Measurements from ENCODE around the gene OVOL1. TPM values are rescaled to one million over a fixed set of nuclear protein-coding genes. Genes with fewer than 3 reads are reported as not detected.

The OVOL1 gene
- total and polyA plus RNA-seq, 2 of the 8 experiments (the other 6 are each of a cell fraction or from before 2014, with no cell fraction given) = 2.6 to 3.4 TPM

DNA sequence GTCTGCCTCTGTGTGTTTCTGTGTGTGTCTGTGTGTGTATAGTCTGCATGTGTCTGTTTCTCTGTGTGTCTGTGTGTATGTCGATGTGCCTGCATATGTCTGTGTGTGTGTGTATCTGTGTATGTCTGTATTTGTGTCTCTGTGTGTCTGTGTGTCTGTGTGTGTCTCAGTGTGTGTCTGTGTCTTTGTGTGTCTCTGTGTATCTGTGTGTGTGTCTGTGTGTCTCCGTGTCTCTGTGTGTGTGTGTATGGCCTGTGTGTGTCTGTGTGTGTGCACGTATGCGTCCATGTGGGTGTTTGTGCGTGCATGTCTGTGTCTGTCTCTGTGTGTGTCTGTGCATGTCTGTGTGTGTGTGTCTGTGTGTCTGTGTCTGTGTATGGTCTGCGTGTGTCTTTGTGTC, 47.3 kb downstream of the OVOL1 start:
- Histone ChIP-seq H3K4me1 (replicated peaks in 1 of 4; ENCODE audit: control insufficient read depth in 3 of 4, insufficient read depth in 4 of 4, low read length in 3 of 4) (peaks cover 0 to 8% (median 6%) of the 10 kb centered on the region in 4 experiments; a peak in 6 of 7 replicates), H3K23me2 (ENCODE audit: low read depth, low read length) (peaks cover 22% of the 10 kb centered on the region), H2BK15ac (ENCODE audit: low read length) (peak overlapping the region; percentile 99), H3K27ac (ENCODE audit: low read depth, low read length) (no peak overlapping the region), H2AK5ac (ENCODE audit: low read depth, low read length) (peak overlapping the region; percentile 97), H4K91ac (replicated peaks; ENCODE audit: insufficient read length, low read length) (peak overlapping the region; percentile 58), H2BK20ac (ENCODE audit: low read length) (peak overlapping the region; percentile 62; the same call in 1 of the 2 replicates), H3K56ac (replicated peaks; ENCODE audit: insufficient read length, low read depth, low read length) (peak overlapping the region; percentile 49), H3K9me3 (ENCODE audit: insufficient read depth in 2 of 2, low read depth in 1 of 2, low read length in 1 of 2) (no peaks in the 10 kb centered on the region), H4K20me1 (replicated peaks in 1 of 2; ENCODE audit: control insufficient read depth in 1 of 2, insufficient read depth in 2 of 2, low read length in 2 of 2) (peaks cover 0 to 9% of the 10 kb centered on the region in 2 experiments), H3K18ac (ENCODE audit: extremely low read depth, low read length) (peak overlapping the region; percentile 53; the same call in 1 of the 2 replicates), H3K23ac (ENCODE audit: insufficient read length) (peak overlapping the region; percentile 75), H3K4me2 (ENCODE audit: insufficient read depth in 1 of 2, low read depth in 2 of 2, low read length in 2 of 2) (peak overlapping the region; percentile 97 to 100), H2AFZ (ENCODE audit: low read length) (peak overlapping the region; percentile 97), H3K4me3 (ENCODE audit: extremely low read depth in 1 of 4, insufficient read depth in 2 of 4, low read depth in 3 of 4, low read length in 4 of 4) (peak overlapping the region; percentile 68 to 72 (median 70)), H3K79me2 (ENCODE audit: control insufficient read depth in 1 of 2, insufficient read depth in 2 of 2, low read length in 2 of 2) (peaks cover 0 to 3% of the 10 kb centered on the region in 2 experiments; a peak in 1 of 4 replicates), H2BK12ac (ENCODE audit: low read depth, low read length) (peak overlapping the region; percentile 96), H3K14ac (ENCODE audit: insufficient read length) (peak overlapping the region; percentile 100), H3K27me3 (replicated peaks in 1 of 4; ENCODE audit: control insufficient read depth in 3 of 4, extremely low read depth in 1 of 4, insufficient read depth in 3 of 4, low read length in 3 of 4) (peaks cover 0 to 9% (median 6%) of the 10 kb centered on the region in 4 experiments; a peak in 4 of 7 replicates), H2BK5ac (ENCODE audit: low read depth, low read length) (peak overlapping the region; percentile 72), H2BK120ac (replicated peaks; ENCODE audit: low read depth, low read length) (peak overlapping the region; percentile 35), H4K8ac (ENCODE audit: extremely low read depth, insufficient read depth, low read length) (peak overlapping the region; percentile 88), H3K4ac (replicated peaks; ENCODE audit: insufficient read length, low read depth, low read length) (peak overlapping the region; percentile 100), H3K36me3 (ENCODE audit: control insufficient read depth in 2 of 4, insufficient read depth in 4 of 4, low read length in 3 of 4) (no peaks in the 10 kb centered on the region; a peak in 1 of 8 replicates), H3K9ac (replicated peaks in 1 of 4; ENCODE audit: extremely low read depth in 1 of 4, low read depth in 3 of 4, low read length in 3 of 4) (peak overlapping the region in 3 of 4 experiments; percentile 30 to 70 (median 53); a peak in 5 of 7 replicates), H4K5ac (ENCODE audit: insufficient read length, low read depth, low read length) (peak overlapping the region; percentile 73), H3K79me1 (ENCODE audit: low read depth, low read length) (no peaks in the 10 kb centered on the region; the same call in 1 of the 2 replicates)
- ChIA-PET CTCF (ENCODE audit: partially characterized antibody) (interaction anchor here (1.2 to 3.9 kb wide), 5 partner anchors 15 to 112 kb away, joined by 3 to 52 read pairs (median 12); partner anchors contain the start of genes AP5B1 and FIBP), POLR2A (ENCODE audit: partially characterized antibody) (interaction anchor here (1.0 to 4.0 kb wide), 10 partner anchors 9 to 196 kb away, joined by 3 to 30 read pairs (median 7); partner anchors contain the start of genes AP5B1, CFL1, KAT5 and MUS81)
- DNase-seq (ENCODE audit: low read depth in 1 of 2, low spot score in 2 of 2) = no peak
- no peak for TF ChIP-seq SRF (IDR thresholded peaks at IDR 0.05; ENCODE audit: low read depth, low read length)
- no peak for TF ChIP-seq BCL11A (IDR thresholded peaks at IDR 0.05; ENCODE audit: low read depth in 2 of 2, low read length in 2 of 2)
- TF ChIP-seq CHD1 (IDR thresholded peaks at IDR 0.05; ENCODE audit: low read depth, low read length) = no peak
- TF ChIP-seq SIN3A (conservative IDR thresholded peaks at IDR 0.05 in 1 of 2, IDR thresholded peaks at IDR 0.05 in 1 of 2; ENCODE audit: low read depth in 1 of 2, low read length in 2 of 2) = no peak
- TF ChIP-seq CTBP2 (IDR thresholded peaks at IDR 0.05; ENCODE audit: borderline replicate concordance, insufficient read depth, insufficient read length, low read length) = no peak
- no peak for TF ChIP-seq NANOG (IDR thresholded peaks at IDR 0.05; ENCODE audit: insufficient read depth, low read depth, low read length, poor library complexity, severe bottlenecking)
- TF ChIP-seq SP4 (IDR thresholded peaks at IDR 0.05; ENCODE audit: low read length) = no peak
- no peak for TF ChIP-seq CBX5 (IDR thresholded peaks at IDR 0.05; ENCODE audit: low read depth, low read length)
- TF ChIP-seq POLR2AphosphoS5 (IDR thresholded peaks at IDR 0.05; ENCODE audit: low read depth, low read length) = no peak
- no peak for TF ChIP-seq CHD2 (IDR thresholded peaks at IDR 0.05; ENCODE audit: low read length)
- TF ChIP-seq RFX5 (IDR thresholded peaks at IDR 0.05; ENCODE audit: borderline replicate concordance, low read depth, low read length) = no peak
- FAIRE-seq = peak; percentile 7
- 51% methylated on average over 6 of the region's 6 CpGs; no CpG with 5 or more reads in 1 of the 2 experiments for WGBS, 2 experiments (ENCODE audit: extremely low coverage in 1 of 2, insufficient coverage in 1 of 2, insufficient read length in 1 of 2, insufficient replicate concordance in 2 of 2, low coverage in 1 of 2, low lambda C conversion rate in 2 of 2, missing lambda C conversion rate in 1 of 2)
